GM13976 (cell line): Measurements from ENCODE around the gene PRSS22.

ENCODE experiments used
- DNase-seq: peaks from one replicate; pipeline ENCODE4 v3.0.0; 2012; ENCODE audit warnings: low spot score
- CTCF ChIP-seq: IDR thresholded peaks from 2 replicates; pipeline ENCODE4 v1.5.1; 2012; ENCODE audit warnings: borderline replicate concordance, mild to moderate bottlenecking; ENCODE audit not compliant: insufficient read depth; ENCODE audit errors: extremely low read depth, missing control alignments, control extremely low read depth
- in situ Hi-C: fragments of 300-500 bp; cut with MboI; formaldehyde crosslinking; loops from one replicate; pipeline ENCODE4 v1.12.0; 2022; ENCODE audit warnings: low sequenced_read_pairs, mixed read lengths, inconsistent platforms; ENCODE audit not compliant: unreplicated experiment

PRSS22 gene

GRCh38 chr16:2811703-2812471 lies 46.1 kb downstream of the PRSS22 start:
- DNase-seq = no peak
- in situ Hi-C loops = no loop called here

GRCh38 chr16:2810651-2811050 lies 47.3 kb downstream of the PRSS22 start:
- no peak for DNase-seq
- TF ChIP-seq CTCF = no peak
- in situ Hi-C loops = no loop called here

More at GRCh38 chr16:2811703-2812471, 46.1 kb downstream of the PRSS22 start:
- TF ChIP-seq CTCF = no peak

GRCh38 chr16:2809149-2809760 lies 48.7 kb downstream of the PRSS22 start:
- DNase-seq = no peak
- TF ChIP-seq CTCF = no peak
- in situ Hi-C loops = no loop called here

- in situ Hi-C loops = no loop called here
- DNase-seq = no peak
- no peak for TF ChIP-seq CTCF
Measured at GRCh38 chr16:2808181-2808580, 49.8 kb downstream of the PRSS22 start.

- TF ChIP-seq CTCF = no peak
- in situ Hi-C loops = no loop called here
- DNase-seq = no peak
Measured at GRCh38 chr16:2806286-2806685, 51.7 kb downstream of the PRSS22 start.

- in situ Hi-C loops = no loop called here
- no peak for TF ChIP-seq CTCF
- no peak for DNase-seq
Measured at GRCh38 chr16:2804728-2805127, 53.2 kb downstream of the PRSS22 start.
